ENCODE results near the gene B9D1. TPM values are rescaled to one million over a fixed set of nuclear protein-coding genes. Genes with fewer than 3 reads are reported as not detected.

Gene B9D1
- total and polyA plus RNA-seq, 12 donors: 5.3 to 18.8 (median 10.4) TPM

GRCh38 chr17:19380481-19381301 is 18.2 kb upstream of the B9D1 start:
- intact Hi-C loops (cut with DNase I): no loop called here
- WGBS, 2 donors: 94% methylated on average over 29 of the region's 29 CpGs
- no peak overlapping the region for H3K27ac ChIP-seq

GRCh38 chr17:19379361-19380065 is 17.0 kb upstream of the B9D1 start:
- peaks cover 0 to 56% (median 25%) of the 10 kb centered on the region in 9 donors for H3K36me3 ChIP-seq
- H3K27ac ChIP-seq: peak overlapping the region in 6 of 10 donors; percentile 84 to 98 (median 94)
- ATAC-seq (no peak), DNase-seq (no peak)
- H3K27me3 ChIP-seq: no peaks in the 10 kb centered on the region
- WGBS, 2 donors: 81 to 83% methylated on average over 13 of the region's 13 CpGs
- no peaks in the 10 kb centered on the region for H3K9me3 ChIP-seq
- intact Hi-C loops (cut with DNase I): loop anchor here in 2 of 10 donors (5.0 kb wide), 1 partner anchor 68 kb away; no protein-coding TSS in a partner anchor
- peaks cover 7 to 48% (median 30%) of the 10 kb centered on the region in 9 donors for H3K4me1 ChIP-seq
- H3K4me3 ChIP-seq: peak overlapping the region; percentile 61 to 96 (median 88)
- no peak for TF ChIP-seq CTCF (IDR thresholded peaks at IDR 0.05)

More at GRCh38 chr17:19380481-19381301, 18.2 kb upstream of the B9D1 start:
- Histone ChIP-seq H3K4me1 (peaks cover 10 to 60% (median 41%) of the 10 kb centered on the region in 9 donors), H3K27me3 (no peaks in the 10 kb centered on the region), H3K9me3 (no peaks in the 10 kb centered on the region), H3K36me3 (peaks cover 0 to 66% (median 25%) of the 10 kb centered on the region in 9 donors), H3K4me3 (no peak overlapping the region)
- no peak for TF ChIP-seq CTCF (IDR thresholded peaks at IDR 0.05)
- ATAC-seq (no peak), DNase-seq (no peak)

GRCh38 chr17:19378416-19379360 is 16.2 kb upstream of the B9D1 start, which contains the start of gene MAPK7:
TSS of gene MAPK7 (plus strand) at chr17:19378498. CDS start at chr17:19378901, 403 bp downstream.
- Histone ChIP-seq H3K36me3 (peaks cover 0 to 52% (median 25%) of the 10 kb centered on the region in 9 donors), H3K4me3 (peak within 1 kb of the TSS; percentile 61 to 96 (median 88)), H3K9me3 (no peaks in the 10 kb centered on the region), H3K4me1 (peaks cover 3 to 40% (median 22%) of the 10 kb centered on the region in 9 donors), H3K27me3 (no peaks in the 10 kb centered on the region), H3K27ac (peak within 1 kb of the TSS; percentile 80 to 98 (median 94))
- ATAC-seq: peak in 6 of 8 donors; percentile 1 to 28 (median 4)
- WGBS, 2 donors: 4 to 5% methylated on average over 52 to 69 of the region's 69 CpGs
- no peak for TF ChIP-seq CTCF (IDR thresholded peaks at IDR 0.05)
- intact Hi-C loops (cut with DNase I): loop anchor here in 2 of 10 donors (5.0 kb wide), 1 partner anchor 69 kb away; no protein-coding TSS in a partner anchor
- DNase-seq: peak in 1 of 2 donors; percentile 30
